Prostate gland (tissue), 2 donors: ENCODE results near the gene MEGF9. TPM values are rescaled to one million over a fixed set of nuclear protein-coding genes. Genes with fewer than 3 reads are reported as not detected.
"Not testable (repeated sequence)": the region's sequence is repeated elsewhere in the genome, so short reads cannot be mapped to it uniquely, and the experiment has no call there.

Experiments
- DNase-seq: peaks from one replicate; pipeline ENCODE4 v3.0.0-alpha.2; 2019; ENCODE audit warnings: low spot score
- H3K27ac ChIP-seq, 2 donors: fragments of 200-600 bp; sonication (generic); 2 replicates each; pipeline ENCODE4 v1.5.1; 2017 to 2019
- H3K27me3 ChIP-seq: fragments of 200-600 bp; sonication (generic); replicated peaks from 2 replicates; pipeline ENCODE4 v1.5.1; 2019; ENCODE audit not compliant: insufficient read depth
- H3K36me3 ChIP-seq, 2 donors: fragments of 200-600 bp; sonication (generic); 1 replicate in 1 of 2; 2 replicates in 1 of 2; pipeline versions ENCODE4 v1.5.1 to v1.8.1; 2017 to 2019
- H3K4me1 ChIP-seq: fragments of 200-600 bp; sonication (generic); replicated peaks from 2 replicates; pipeline ENCODE4 v1.5.1; 2019
- H3K4me3 ChIP-seq, 2 donors: fragments of 200-600 bp; sonication (generic); 2 replicates each; pipeline ENCODE4 v1.5.1; 2017 to 2019
- H3K9me3 ChIP-seq: fragments of 200-600 bp; sonication (generic); 2 replicates; pipeline ENCODE4 v1.5.1; 2017
- POLR2A ChIP-seq: fragments of 450-650 bp; IDR thresholded peaks from one replicate; pipeline ENCODE4 v1.6.1; 2016; ENCODE audit warnings: antibody characterized with exemption, mild to moderate bottlenecking
- POLR2AphosphoS5 ChIP-seq: sonication (generic); formaldehyde crosslinking; IDR thresholded peaks from one replicate; pipeline ENCODE4 v1.6.1; 2017; ENCODE audit warnings: antibody characterized with exemption
- WGBS: methylation state at CpG from one replicate; pipeline ENCODE4 v1.1.5; 2018; 5-methylcytosine and 5-hydroxymethylcytosine counted together
- intact Hi-C: fragments of 100-400 bp; cut with DNase I; formaldehyde crosslinking; loops from one replicate; pipeline ENCODE4 v1.14.2; 2022
- total RNA-seq, 2 donors: library from RNA; depleted of rRNA; stranded (reverse); fragments of >200 nt; gene quantifications; one replicate each; pipeline ENCODE4 v1.1.0, GENCODE V29; 2016
- TF ChIP-seq, protein P1 (sequence below), 4 experiments: fragments of 200-600 bp in 2 of 4; fragments of 450-650 bp in 2 of 4; sonication (generic) in 2 of 4; IDR thresholded peaks; 1 replicate in 3 of 4; 2 replicates in 1 of 4; pipeline ENCODE4 v1.5.1; 2016 to 2019; ENCODE audit warnings: antibody characterized with exemption in 4 of 4, mild to moderate bottlenecking in 2 of 4, moderate library complexity in 2 of 4

Gene MEGF9
- total RNA-seq, 2 donors from 2014 or later, result 12.0 to 25.3 TPM

DNA sequence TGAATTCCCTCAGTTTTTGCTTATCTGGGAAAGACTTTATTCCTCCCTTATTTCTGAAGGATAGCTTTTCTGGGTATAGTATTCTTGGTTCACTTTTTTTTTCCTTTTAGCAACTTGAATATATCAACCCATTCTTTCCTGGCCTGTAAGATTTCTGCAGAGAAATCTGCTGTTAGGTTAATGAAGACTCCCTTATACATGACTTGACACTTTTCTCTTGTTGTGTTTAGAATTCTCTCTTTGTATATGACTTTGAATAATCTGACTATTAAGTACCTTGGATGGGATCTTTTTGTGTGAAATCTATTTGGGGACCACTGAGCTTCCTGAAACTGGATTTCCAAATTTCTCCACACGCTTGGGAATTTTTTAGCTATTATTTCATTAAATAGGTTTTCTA, 79.3 kb downstream of the MEGF9 start:
- Histone ChIP-seq H3K4me1 (no peaks in the 10 kb centered on the region), H3K9me3 (no peaks in the 10 kb centered on the region), H3K36me3 (no peaks in the 10 kb centered on the region), H3K27me3 (no peaks in the 10 kb centered on the region), H3K27ac (no peak overlapping the region), H3K4me3 (no peak overlapping the region)
- no peak for DNase-seq
- intact Hi-C loops, result no loop called here
- 100% methylated on average over 1 of the region's 1 CpG for WGBS
- TF ChIP-seq POLR2AphosphoS5 (no peak), POLR2A (no peak)
- TF ChIP-seq, protein P1, sequence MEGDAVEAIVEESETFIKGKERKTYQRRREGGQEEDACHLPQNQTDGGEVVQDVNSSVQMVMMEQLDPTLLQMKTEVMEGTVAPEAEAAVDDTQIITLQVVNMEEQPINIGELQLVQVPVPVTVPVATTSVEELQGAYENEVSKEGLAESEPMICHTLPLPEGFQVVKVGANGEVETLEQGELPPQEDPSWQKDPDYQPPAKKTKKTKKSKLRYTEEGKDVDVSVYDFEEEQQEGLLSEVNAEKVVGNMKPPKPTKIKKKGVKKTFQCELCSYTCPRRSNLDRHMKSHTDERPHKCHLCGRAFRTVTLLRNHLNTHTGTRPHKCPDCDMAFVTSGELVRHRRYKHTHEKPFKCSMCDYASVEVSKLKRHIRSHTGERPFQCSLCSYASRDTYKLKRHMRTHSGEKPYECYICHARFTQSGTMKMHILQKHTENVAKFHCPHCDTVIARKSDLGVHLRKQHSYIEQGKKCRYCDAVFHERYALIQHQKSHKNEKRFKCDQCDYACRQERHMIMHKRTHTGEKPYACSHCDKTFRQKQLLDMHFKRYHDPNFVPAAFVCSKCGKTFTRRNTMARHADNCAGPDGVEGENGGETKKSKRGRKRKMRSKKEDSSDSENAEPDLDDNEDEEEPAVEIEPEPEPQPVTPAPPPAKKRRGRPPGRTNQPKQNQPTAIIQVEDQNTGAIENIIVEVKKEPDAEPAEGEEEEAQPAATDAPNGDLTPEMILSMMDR (IDR thresholded peaks at IDR 0.05), result no peak

DNA sequence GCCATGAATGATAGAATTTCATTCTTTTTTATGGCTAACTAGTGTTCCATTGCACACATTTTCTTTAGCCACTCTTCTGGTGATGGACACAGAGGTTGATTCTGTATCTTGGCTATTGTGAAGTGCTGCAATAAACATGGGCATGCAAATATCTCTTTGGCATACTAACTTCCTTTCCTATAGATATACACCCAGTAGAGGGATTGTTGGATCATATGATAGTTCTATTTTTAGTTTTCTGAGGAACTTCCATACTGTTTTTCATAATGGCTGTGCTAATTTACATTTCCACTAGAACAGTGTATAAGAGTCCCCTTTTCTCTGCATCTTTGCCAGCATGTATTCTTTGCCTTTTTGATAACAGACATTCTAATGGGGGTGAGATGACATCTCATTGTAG, 83.9 kb downstream of the MEGF9 start:
- Histone ChIP-seq H3K27me3 (no peaks in the 10 kb centered on the region), H3K4me3 (no peak overlapping the region), H3K4me1 (peaks cover 5% of the 10 kb centered on the region), H3K9me3 (no peaks in the 10 kb centered on the region), H3K36me3 (no peaks in the 10 kb centered on the region), H3K27ac (no peak overlapping the region)
- TF ChIP-seq, protein P1 (IDR thresholded peaks at IDR 0.05), result no peak
- TF ChIP-seq POLR2A, result no peak
- TF ChIP-seq POLR2AphosphoS5, result no peak
- intact Hi-C loops, result no loop called here
- no peak for DNase-seq

GRCh38 chr9:120628925-120629497, 85.3 kb downstream of the MEGF9 start:
- peak overlapping the region; percentile 41 to 73 for H3K27ac ChIP-seq
- H3K4me1 ChIP-seq, intact Hi-C loops, H3K36me3 ChIP-seq, H3K9me3 ChIP-seq, H3K4me3 ChIP-seq, H3K27me3 ChIP-seq: not testable (repeated sequence)
- WGBS, result 77% methylated on average over 3 of the region's 3 CpGs
- DNase-seq, result peak; percentile 14

GRCh38 chr9:120628207-120628924, 85.9 kb downstream of the MEGF9 start:
- peak overlapping the region; percentile 41 to 73 for H3K27ac ChIP-seq
- intact Hi-C loops, result no loop called here
- H3K27me3 ChIP-seq, result no peaks in the 10 kb centered on the region
- peak; percentile 20 for DNase-seq
- H3K9me3 ChIP-seq, result no peaks in the 10 kb centered on the region
- WGBS, result 59% methylated on average over 4 of the region's 4 CpGs
- peaks cover 5% of the 10 kb centered on the region for H3K4me1 ChIP-seq
- no peaks in the 10 kb centered on the region for H3K36me3 ChIP-seq
- H3K4me3 ChIP-seq, result no peak overlapping the region
- TF ChIP-seq POLR2AphosphoS5 (peak; percentile 52), POLR2A (no peak)

GRCh38 chr9:120627073-120627472, 87.2 kb downstream of the MEGF9 start:
- Histone ChIP-seq H3K36me3 (no peaks in the 10 kb centered on the region), H3K4me3 (no peak overlapping the region), H3K9me3 (no peaks in the 10 kb centered on the region), H3K27ac (no peak overlapping the region), H3K27me3 (no peaks in the 10 kb centered on the region), H3K4me1 (peaks cover 5% of the 10 kb centered on the region)
- intact Hi-C loops, result no loop called here
- no peak for DNase-seq
- TF ChIP-seq POLR2A (no peak), POLR2AphosphoS5 (no peak)
- 29% methylated on average over 2 of the region's 2 CpGs for whole genome bisulfite sequencing

DNA sequence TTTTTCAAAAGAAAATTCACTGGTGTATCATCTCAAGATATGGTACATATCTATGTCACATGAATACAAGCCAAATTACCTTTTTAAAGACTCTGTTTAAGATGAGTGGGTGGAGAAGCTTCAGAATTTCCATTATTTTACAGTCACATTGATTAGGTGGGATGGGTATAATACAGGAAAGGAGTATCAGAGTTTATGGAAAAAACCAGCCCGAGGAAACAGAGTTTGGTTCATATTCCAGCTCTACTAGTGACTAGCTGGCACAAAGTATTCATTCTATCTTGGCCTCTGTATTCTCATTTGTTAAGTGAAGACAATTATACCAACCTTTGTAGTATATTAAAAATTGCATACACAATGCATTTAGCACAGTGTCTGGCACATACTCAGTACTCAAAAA, 87.8 kb downstream of the MEGF9 start:
- intact Hi-C loops, result no loop called here
- Histone ChIP-seq H3K27me3 (no peaks in the 10 kb centered on the region), H3K36me3 (no peaks in the 10 kb centered on the region), H3K27ac (peak overlapping the region in 1 of 2 donors; percentile 8), H3K4me3 (no peak overlapping the region), H3K9me3 (no peaks in the 10 kb centered on the region), H3K4me1 (peaks cover 5% of the 10 kb centered on the region)
- 54% methylated on average over 1 of the region's 1 CpG for WGBS
- DNase-seq, result no peak
- TF ChIP-seq POLR2A (no peak), POLR2AphosphoS5 (no peak)
- TF ChIP-seq, protein P1 (IDR thresholded peaks at IDR 0.05), result no peak
